HG03521 (cell line): ENCODE results near the gene LPIN1.
A peak's percentile ranks its signal among the peaks of the same experiment; 100 is the strongest.

Source experiments
- ATAC-seq: cut with Tn5 transposase; IDR thresholded peaks from one replicate; pipeline ENCODE4 v1.9.1; 2021; ENCODE audit warnings: mild to moderate bottlenecking, moderate library complexity; ENCODE audit not compliant: unreplicated experiment

The LPIN1 gene

GRCh38 chr2:11861044-11861443, 114.6 kb downstream of the LPIN1 start:
- no peak for ATAC-seq

GRCh38 chr2:11862049-11862448, 115.6 kb downstream of the LPIN1 start:
- no peak for ATAC-seq

GRCh38 chr2:11863103-11863502, 116.7 kb downstream of the LPIN1 start:
- ATAC-seq, result peak; percentile 34

DNA sequence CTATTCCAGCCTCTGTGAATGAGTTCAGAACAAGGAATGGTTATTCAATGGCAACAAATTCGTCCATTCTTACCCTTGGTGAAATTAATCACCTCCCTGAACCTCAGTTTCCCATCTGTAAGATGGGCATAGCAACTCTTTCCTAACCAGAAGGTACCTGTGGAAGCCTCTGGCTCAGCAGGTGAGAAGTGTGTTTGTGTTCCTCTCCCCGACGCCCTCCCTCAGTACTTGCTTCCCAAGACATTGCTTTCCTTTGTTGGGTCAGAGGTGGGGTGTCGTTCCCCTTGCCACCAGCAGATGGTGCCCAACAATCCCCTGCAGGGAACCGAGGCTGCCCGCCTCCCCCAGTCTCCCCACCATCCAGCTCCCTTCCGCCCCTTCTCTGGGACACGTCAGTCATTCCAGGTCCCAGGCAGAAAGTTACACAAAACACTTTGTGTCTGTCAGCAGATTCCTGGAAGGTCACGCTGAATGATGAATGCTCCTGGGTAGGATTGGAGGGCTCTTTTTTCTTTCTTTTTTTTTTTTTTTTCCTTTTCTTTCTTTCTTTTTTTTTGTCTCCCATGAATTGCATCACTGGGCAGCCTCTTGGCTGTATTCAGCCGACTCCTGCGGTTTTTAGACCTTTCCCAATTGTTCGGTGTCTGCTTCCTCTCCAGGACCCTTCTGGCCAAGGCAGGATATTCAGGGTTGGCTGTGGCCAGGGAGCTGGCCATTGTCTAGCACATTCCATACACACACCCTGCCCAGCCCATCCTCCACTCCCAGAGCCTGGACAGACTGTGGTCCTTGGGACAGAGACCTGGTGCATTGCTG, 117.3 kb downstream of the LPIN1 start:
- no peak for ATAC-seq

DNA sequence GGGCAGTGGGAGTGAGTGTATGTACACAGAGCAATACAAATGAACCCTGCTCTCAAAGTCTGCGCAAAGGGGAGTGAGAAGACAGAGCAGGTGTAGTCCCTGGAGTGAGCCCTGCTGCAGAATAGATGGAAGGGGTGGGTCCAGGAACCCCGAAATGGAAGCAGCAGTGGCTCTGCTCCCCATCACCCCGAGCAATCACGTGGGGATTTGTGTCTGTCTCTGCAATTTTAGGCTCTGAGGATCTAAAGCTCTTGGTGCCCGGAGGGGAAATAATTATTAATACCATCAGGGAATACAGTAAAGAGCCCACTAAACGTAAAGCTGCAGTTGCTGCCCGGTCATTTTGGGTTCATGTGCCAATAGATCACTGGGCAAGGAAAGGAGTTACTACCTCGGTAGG, 118.3 kb downstream of the LPIN1 start:
- no peak for ATAC-seq

GRCh38 chr2:11865378-11865777, 118.9 kb downstream of the LPIN1 start:
- ATAC-seq, result no peak

DNA sequence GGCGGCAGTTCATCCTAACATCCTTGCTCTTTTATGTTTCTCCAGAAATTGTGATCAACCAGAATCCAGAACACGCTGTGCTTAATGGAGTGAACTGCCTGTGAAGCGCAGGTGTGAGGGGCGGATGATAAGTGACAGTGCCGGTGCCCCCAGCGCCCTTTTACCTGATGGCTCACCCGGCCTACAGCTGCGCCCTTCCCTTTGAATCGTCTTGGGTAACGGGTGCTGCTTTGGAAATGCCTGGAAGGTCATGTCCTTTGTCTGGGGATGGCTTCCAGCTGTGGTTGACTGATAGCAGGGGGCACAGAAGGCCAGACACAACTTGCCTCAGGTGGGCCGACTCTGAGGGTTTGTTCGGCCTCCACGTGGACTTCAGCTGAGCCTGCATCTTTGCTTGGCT, 119.4 kb downstream of the LPIN1 start:
- ATAC-seq, result no peak

- peak; percentile 29 for ATAC-seq
Measured at GRCh38 chr2:11866358-11867335, 120.2 kb downstream of the LPIN1 start.

DNA sequence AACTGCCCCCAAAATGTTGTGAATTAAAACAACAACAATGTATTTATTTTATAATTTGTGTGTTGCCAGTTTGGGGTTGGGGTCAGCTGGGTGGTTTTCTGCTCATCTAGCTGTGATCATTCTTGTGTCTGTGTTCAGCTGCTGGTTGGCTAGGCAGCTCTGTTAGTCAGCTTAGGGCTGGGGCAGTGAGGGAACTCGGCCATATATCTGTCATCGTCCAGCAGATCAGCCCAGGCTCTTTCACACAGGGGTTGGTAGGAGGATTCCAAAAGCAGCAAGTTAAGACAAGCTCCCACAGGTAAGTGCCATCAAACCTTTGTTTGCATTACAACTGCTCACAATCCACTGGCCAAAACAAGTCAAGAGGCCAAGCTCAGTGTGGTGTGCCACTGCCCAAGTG, 121.5 kb downstream of the LPIN1 start:
- no peak for ATAC-seq

- ATAC-seq, result no peak
Measured at GRCh38 chr2:11869391-11869991, 123.1 kb downstream of the LPIN1 start.

GRCh38 chr2:11870064-11870463, 123.6 kb downstream of the LPIN1 start:
- ATAC-seq, result no peak

DNA sequence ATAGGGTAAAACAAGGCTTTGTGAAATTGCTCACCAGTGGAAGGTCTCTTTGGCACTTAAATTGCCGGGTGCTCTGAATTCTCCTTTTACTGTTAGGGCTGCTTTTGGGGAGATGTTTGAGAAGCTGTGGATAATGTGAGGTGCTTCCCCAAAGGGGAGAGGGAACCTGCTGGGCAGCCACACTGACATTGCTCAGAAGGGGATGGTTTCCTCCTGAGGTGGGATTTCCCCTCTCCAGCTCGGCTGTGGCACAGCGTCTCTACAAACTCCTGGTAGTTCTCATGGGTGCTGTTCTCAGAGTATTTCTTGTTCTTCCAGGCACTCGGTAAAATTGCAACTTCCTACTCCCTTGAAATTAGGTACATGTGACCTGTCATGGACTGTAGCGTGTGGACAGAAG, 124.2 kb downstream of the LPIN1 start:
- ATAC-seq, result no peak

- ATAC-seq, result no peak
Measured at GRCh38 chr2:11871421-11871820, 125.0 kb downstream of the LPIN1 start.

DNA sequence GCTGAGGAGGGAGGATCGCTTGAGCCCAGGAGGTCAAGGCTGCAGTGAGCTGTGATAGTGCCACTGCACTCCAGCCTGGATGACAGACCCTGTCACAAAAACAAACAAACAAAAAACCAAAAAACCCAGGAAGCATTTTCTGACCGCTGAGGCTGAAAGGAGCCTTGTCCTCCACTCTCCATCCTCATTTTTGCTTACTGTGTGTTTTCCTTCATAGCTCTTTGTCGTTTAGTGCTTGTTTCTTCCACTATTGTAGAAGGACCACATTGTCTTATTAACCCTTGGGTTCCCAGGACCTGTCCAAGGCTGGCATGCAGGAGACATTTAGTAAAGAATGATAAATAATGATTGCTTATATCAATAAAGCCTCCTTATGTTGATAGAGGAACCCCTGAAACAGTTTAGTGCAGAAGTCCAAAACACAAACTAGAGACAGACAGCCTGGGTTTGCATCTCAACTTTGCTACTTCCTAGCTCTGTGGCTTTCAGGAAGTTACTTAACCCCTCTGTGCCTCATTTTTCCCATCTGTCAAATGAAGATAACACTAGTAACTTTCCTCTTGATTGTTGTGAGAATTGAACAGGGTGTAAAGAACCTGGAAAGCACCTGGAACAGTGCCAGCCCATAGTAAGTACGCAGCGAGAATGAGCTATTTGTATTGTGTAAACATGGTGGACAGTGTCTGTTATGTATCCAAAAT, 126.0 kb downstream of the LPIN1 start:
- ATAC-seq, result no peak

GRCh38 chr2:11872948-11873269, 126.5 kb downstream of the LPIN1 start:
- ATAC-seq, result no peak

DNA sequence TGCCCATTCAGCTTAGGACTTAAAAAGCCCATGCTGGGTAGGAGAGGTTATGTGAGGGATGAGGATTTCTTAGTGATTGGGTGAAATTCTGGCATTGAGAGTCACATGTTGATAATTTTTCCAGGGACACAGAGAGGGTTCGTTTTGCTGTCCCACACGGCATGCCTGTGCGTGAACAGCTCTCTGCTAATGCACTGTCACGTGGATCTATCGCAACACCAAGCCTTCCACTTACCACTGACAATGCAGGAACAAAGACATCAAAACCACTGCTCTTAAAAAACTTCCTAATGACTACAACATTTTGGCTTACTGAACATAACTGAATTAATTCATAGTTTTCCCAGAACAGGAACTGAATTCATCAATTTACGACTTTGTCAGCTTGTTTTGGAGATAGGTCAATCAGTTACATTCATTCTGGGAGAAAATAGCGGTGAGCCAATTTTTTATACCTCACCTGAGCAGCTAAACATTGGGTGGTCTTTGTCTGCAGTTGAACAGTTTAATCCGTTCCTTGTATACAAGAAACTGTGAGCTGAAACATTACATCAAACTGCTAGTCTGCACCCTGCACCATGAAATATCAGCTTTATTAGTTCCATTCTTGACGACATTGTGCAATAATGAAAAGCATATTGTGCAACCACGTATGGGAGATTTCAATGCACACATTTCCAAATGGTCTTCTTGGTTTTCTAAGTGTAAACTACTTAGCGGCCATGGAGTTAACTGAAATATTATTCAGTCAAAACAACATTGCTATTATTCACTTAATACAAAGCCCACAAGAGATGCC, 127.1 kb downstream of the LPIN1 start:
- ATAC-seq, result no peak

GRCh38 chr2:11874861-11875260, 128.4 kb downstream of the LPIN1 start:
- ATAC-seq, result no peak

DNA sequence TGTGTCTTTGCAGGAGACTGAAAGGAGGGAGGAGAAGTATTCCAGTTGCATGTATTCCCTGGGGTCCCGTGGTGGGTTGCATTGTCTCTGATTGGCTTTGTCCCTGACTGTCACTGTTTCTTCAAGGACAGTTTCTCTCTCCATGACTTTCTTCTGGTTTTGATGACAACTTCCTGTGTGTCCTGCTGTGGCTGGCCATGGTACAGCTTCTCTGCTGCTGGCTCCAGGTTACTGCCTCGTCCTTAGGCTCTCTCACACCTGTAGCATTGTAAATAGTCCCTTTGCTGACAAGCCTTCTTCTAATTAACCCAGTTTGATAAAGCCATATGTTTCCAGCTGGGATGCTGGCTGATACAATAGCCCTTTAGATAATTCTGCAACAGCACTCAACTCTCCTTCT, 129.0 kb downstream of the LPIN1 start:
- ATAC-seq, result no peak

- no peak for ATAC-seq
Measured at GRCh38 chr2:11876436-11876835, 130.0 kb downstream of the LPIN1 start.

GRCh38 chr2:11876889-11877288, 130.5 kb downstream of the LPIN1 start:
- ATAC-seq, result no peak
